Right ventricle myocardium inferior (tissue), 1 donor: ENCODE results near the gene TUBGCP5. TPM values are rescaled to one million over a fixed set of nuclear protein-coding genes. Genes with fewer than 3 reads are reported as not detected.
A peak's percentile ranks its signal among the peaks of the same experiment; 100 is the strongest.

Experiments
- ATAC-seq: fragments of 200-7000 bp; cut with Tn5 transposase; one replicate; pipeline ENCODE4 v1.9.1; 2020; ENCODE audit warnings: mild to moderate bottlenecking, moderate library complexity
- DNase-seq: peaks from one replicate; pipeline ENCODE4 v3.0.0; 2021; ENCODE audit errors: missing footprints
- intact Hi-C: fragments of 100-400 bp; cut with DNase I; formaldehyde crosslinking; loops from one replicate; pipeline ENCODE4 v1.11.0; 2022
- total RNA-seq: library from RNA; stranded (reverse); fragmentation: NEBNext Ultra II Directional; extraction: Animal tissue kit (Norgen Biotek cat#: 25700); gene quantifications from one replicate; pipeline ENCODE4 v1.2.1, GENCODE V29; 2021
- donor health status: DM: no; HTN: yes; CAD: no; lungs with severe emphysema.

TUBGCP5 gene
- total RNA-seq, 1 donor from 2014 or later, result 11.3 TPM

GRCh38 chr15:22959321-22960101, 79.9 kb downstream of the TUBGCP5 start:
- DNase-seq (no peak), ATAC-seq (no peak)
- intact Hi-C loops, result no loop called here

GRCh38 chr15:22958487-22959280, 80.7 kb downstream of the TUBGCP5 start:
- ATAC-seq, result no peak
- no peak for DNase-seq
- intact Hi-C loops, result no loop called here

GRCh38 chr15:22956978-22957260, 82.5 kb downstream of the TUBGCP5 start:
- intact Hi-C loops, result no loop called here
- no peak for DNase-seq
- ATAC-seq, result peak; percentile 19

- no peak for DNase-seq
- intact Hi-C loops, result no loop called here
- peak; percentile 32 for ATAC-seq
Observed at GRCh38 chr15:22956257-22956977, 83.0 kb downstream of the TUBGCP5 start.

GRCh38 chr15:22955544-22956119, 83.7 kb downstream of the TUBGCP5 start:
- ATAC-seq (no peak), DNase-seq (no peak)
- intact Hi-C loops, result no loop called here

GRCh38 chr15:22954798-22955543, 84.4 kb downstream of the TUBGCP5 start:
- intact Hi-C loops, result no loop called here
- ATAC-seq (no peak), DNase-seq (no peak)

- ATAC-seq (no peak), DNase-seq (no peak)
- intact Hi-C loops, result no loop called here
Observed at GRCh38 chr15:22954326-22954725, 85.0 kb downstream of the TUBGCP5 start.

- DNase-seq (no peak), ATAC-seq (peak; percentile 11)
- intact Hi-C loops, result no loop called here
Observed at GRCh38 chr15:22952796-22953579, 86.4 kb downstream of the TUBGCP5 start.

- ATAC-seq, result no peak
Observed at GRCh38 chr15:22951381-22952280, 87.7 kb downstream of the TUBGCP5 start.

GRCh38 chr15:22951031-22951380, 88.4 kb downstream of the TUBGCP5 start:
- DNase-seq, result no peak
- no peak for ATAC-seq
- intact Hi-C loops, result no loop called here

More at GRCh38 chr15:22951381-22952280, 87.7 kb downstream of the TUBGCP5 start:
- DNase-seq, result no peak
- intact Hi-C loops, result no loop called here

- no peak for DNase-seq
- intact Hi-C loops, result no loop called here
- no peak for ATAC-seq
Observed at GRCh38 chr15:22950256-22950990, 88.9 kb downstream of the TUBGCP5 start.

Other genes starting within 250 kb of the TUBGCP5 start
- gene NIPA2, start 200.9 kb downstream of the TUBGCP5 start, total RNA-seq, result 22.6 TPM
- 32.1 TPM for gene CYFIP1, start 59.2 kb downstream of the TUBGCP5 start, total RNA-seq
- gene GOLGA6L1, start 97.3 kb upstream of the TUBGCP5 start, total RNA-seq, result not detected